K562 (cell line): Measurements from ENCODE around the gene DYNLT2.

Source experiments
- CBX8 ChIP-seq: fragments of 200-600 bp; sonication (generic); IDR thresholded peaks from 2 replicates; pipeline ENCODE4 v1.6.1; 2012; ENCODE audit warnings: borderline replicate concordance, mixed run types, low read depth, mild to moderate bottlenecking, moderate library complexity, mixed read lengths, low read length, control low read depth, inconsistent platforms; ENCODE audit not compliant: poor library complexity, severe bottlenecking; ENCODE audit errors: extremely low read depth
- ZNF24 ChIP-seq: fragments of 450-650 bp; IDR thresholded peaks from 2 replicates; pipeline ENCODE4 v1.6.1; 2016

DNA sequence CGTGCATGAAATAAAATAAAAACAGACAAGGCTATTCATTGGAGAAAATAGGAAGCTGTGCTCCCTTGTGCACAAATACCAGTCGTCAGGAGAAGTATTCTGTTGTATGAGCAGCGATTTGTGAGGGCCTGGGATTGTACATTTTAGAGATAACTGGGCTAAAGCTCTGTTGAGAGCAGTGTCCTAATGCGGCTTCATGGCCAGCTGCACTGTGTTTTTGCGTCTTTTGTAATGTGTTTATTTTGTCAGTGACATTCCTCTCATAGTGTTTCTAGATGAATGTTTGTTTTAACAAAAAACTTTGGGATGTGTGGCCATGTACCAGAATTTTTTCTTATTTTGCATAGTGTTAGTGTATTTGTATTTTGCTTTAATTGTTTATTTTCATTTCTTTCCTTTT, 14.9 kb upstream of the DYNLT2 start:
- TF ChIP-seq CBX8 (no peak), ZNF24 (no peak)
